ENCODE measurements around the gene NR2C1. TPM values are rescaled to one million over a fixed set of nuclear protein-coding genes. Genes with fewer than 3 reads are reported as not detected.

Gene NR2C1
- total and polyA plus RNA-seq, 9 of the 15 experiments (the other 6 are each of a cell fraction or from before 2014, with no cell fraction given): 8.5 to 42.4 (median 35.6) TPM

DNA sequence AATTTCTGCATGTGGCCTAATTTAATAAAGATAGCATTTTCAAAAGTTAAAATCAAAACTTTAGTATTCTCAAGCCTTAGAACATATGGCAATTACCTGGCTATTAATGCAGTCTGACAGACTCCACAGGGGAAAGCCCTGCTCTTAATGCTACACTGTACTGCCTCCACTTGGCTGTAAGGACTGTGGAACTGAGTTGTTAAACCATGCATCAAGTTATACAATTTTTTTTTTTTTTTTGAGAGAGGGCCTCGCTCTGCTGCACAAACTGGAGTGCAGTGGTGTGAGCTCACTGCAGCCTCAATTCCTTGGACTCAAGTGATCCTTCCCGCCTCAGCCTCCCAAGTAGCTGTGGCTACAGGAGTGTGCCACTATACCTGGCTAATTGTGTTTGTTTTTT lies 50.9 kb downstream of the NR2C1 start:
- FAIRE-seq (no peak), ATAC-seq (peak; percentile 64), DNase-seq (ENCODE audit: extremely low read depth in 1 of 4, low spot score in 3 of 4) (no peak)
- Histone ChIP-seq H3K36me3 (ENCODE audit: control insufficient read depth, insufficient read depth, low read length) (peaks cover 8% of the 10 kb centered on the region; the same call in 1 of the 3 replicates), H3K4me1 (replicated peaks in 1 of 2; ENCODE audit: control insufficient read depth in 2 of 2, insufficient read depth in 2 of 2, low read length in 2 of 2) (no peaks in the 10 kb centered on the region), H3K79me2 (ENCODE audit: control insufficient read depth, insufficient read depth, low read length) (no peaks in the 10 kb centered on the region), H3K4me2 (ENCODE audit: insufficient read depth, low read length) (no peak overlapping the region), H3K4me3 (no peak overlapping the region), H4K20me1 (replicated peaks; ENCODE audit: control insufficient read depth, insufficient read depth, low read length) (no peaks in the 10 kb centered on the region), H3K27ac (ENCODE audit: extremely low read depth, low read depth, low read length) (no peak overlapping the region), H3K9me1 (ENCODE audit: control insufficient read depth, insufficient read depth, low read length) (no peaks in the 10 kb centered on the region), H3K9me3 (replicated peaks; ENCODE audit: control insufficient read depth, insufficient read depth, low read depth, low read length) (no peaks in the 10 kb centered on the region), H3K27me3 (ENCODE audit: control insufficient read depth in 2 of 2, insufficient read depth in 2 of 2, low read length in 2 of 2) (no peaks in the 10 kb centered on the region), H2AFZ (ENCODE audit: low read depth, low read length) (no peak overlapping the region), H3K9ac (ENCODE audit: insufficient read depth in 1 of 2, low read depth in 2 of 2, low read length in 2 of 2) (no peak overlapping the region)
- intact Hi-C loops (cut with micrococcal nuclease) (no loop called here), in situ Hi-C loops (cut with MboI) (no loop called here)
- WGBS (ENCODE audit: insufficient coverage, low coverage, missing lambda C conversion rate): 82% methylated on average over 1 of the region's 2 CpGs
- CTCF ChIA-PET (ENCODE audit: low intra/inter-chr PET ratio): no interaction called here
- TF ChIP-seq ZNF384 (IDR thresholded peaks at IDR 0.05; ENCODE audit: low read depth, low read length): 0 out of 2 replicates have a peak, but pooled peaks have one; percentile 23
- TF ChIP-seq SP1 (CRISPR knock-in tag; IDR thresholded peaks at IDR 0.05): no peak
- TF ChIP-seq MXI1 (IDR thresholded peaks at IDR 0.05; ENCODE audit: low read depth, low read length): no peak
- BruUV-seq (replicated peaks): no TSS peak
- POLR2A ChIA-PET: no interaction called here

DNA sequence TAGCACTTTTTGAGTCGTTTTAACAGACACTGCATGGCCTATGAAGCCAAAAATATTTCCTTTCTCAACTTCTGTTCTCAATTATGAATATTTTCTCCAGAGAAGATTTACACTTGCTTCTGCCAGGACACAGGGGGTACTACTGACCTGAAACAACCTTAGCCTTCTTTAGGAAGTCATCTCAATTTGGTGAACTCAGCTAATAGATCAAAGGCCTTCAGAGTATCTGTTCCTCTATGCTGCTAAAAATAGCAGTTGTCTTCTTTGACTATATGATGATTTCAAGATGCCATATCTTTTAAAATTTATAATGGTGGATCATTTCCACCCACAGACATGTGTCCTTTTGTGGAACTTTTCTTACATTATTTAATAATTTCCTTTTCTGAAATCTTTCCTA lies 55.9 kb downstream of the NR2C1 start:
- in situ Hi-C loops (cut with MboI): no loop called here
- Histone ChIP-seq H3K27ac (ENCODE audit: extremely low read depth, low read depth, low read length) (no peak overlapping the region), H3K9me1 (ENCODE audit: control insufficient read depth, insufficient read depth, low read length) (no peaks in the 10 kb centered on the region), H2AFZ (ENCODE audit: low read depth, low read length) (no peak overlapping the region), H3K9me3 (replicated peaks; ENCODE audit: control insufficient read depth, insufficient read depth, low read depth, low read length) (no peaks in the 10 kb centered on the region), H3K4me2 (ENCODE audit: insufficient read depth, low read length) (no peak overlapping the region), H3K9ac (ENCODE audit: insufficient read depth in 1 of 2, low read depth in 2 of 2, low read length in 2 of 2) (no peak overlapping the region), H3K27me3 (ENCODE audit: control insufficient read depth in 2 of 2, insufficient read depth in 2 of 2, low read length in 2 of 2) (no peaks in the 10 kb centered on the region), H3K4me1 (replicated peaks in 1 of 2; ENCODE audit: control insufficient read depth in 2 of 2, insufficient read depth in 2 of 2, low read length in 2 of 2) (no peaks in the 10 kb centered on the region), H3K79me2 (ENCODE audit: control insufficient read depth, insufficient read depth, low read length) (no peaks in the 10 kb centered on the region), H3K36me3 (ENCODE audit: control insufficient read depth, insufficient read depth, low read length) (no peaks in the 10 kb centered on the region; the same call in 2 of the 3 replicates), H4K20me1 (replicated peaks; ENCODE audit: control insufficient read depth, insufficient read depth, low read length) (no peaks in the 10 kb centered on the region), H3K4me3 (no peak overlapping the region)
- DNase-seq (ENCODE audit: extremely low read depth in 1 of 4, low spot score in 3 of 4) (no peak), ATAC-seq (no peak), FAIRE-seq (no peak)
- intact Hi-C loops (cut with micrococcal nuclease): no loop called here
- CTCF ChIA-PET (ENCODE audit: low intra/inter-chr PET ratio): no interaction called here
- WGBS (ENCODE audit: insufficient coverage, low coverage, missing lambda C conversion rate): 0% methylated on average over 1 of the region's 1 CpG
- no TSS peak for BruUV-seq (replicated peaks)
- POLR2A ChIA-PET: no interaction called here
- TF ChIP-seq ZNF354B (CRISPR knock-in tag; IDR thresholded peaks at IDR 0.05): no peak
- TF ChIP-seq NELFE (IDR thresholded peaks at IDR 0.05; ENCODE audit: insufficient read depth, insufficient read length): no peak
- TF ChIP-seq SMARCE1 (IDR thresholded peaks at IDR 0.05): no peak
- TF ChIP-seq, protein P1, sequence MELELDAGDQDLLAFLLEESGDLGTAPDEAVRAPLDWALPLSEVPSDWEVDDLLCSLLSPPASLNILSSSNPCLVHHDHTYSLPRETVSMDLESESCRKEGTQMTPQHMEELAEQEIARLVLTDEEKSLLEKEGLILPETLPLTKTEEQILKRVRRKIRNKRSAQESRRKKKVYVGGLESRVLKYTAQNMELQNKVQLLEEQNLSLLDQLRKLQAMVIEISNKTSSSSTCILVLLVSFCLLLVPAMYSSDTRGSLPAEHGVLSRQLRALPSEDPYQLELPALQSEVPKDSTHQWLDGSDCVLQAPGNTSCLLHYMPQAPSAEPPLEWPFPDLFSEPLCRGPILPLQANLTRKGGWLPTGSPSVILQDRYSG (tag; conservative IDR thresholded peaks at IDR 0.05; ENCODE audit: low read depth): no peak
- TF ChIP-seq ZNF507 (tag; conservative IDR thresholded peaks at IDR 0.05): no peak
- no peak for TF ChIP-seq SMAD1 (IDR thresholded peaks at IDR 0.05; ENCODE audit: low read depth, low read length, partially characterized antibody)
- TF ChIP-seq CBX1 (IDR thresholded peaks at IDR 0.05; ENCODE audit: low read depth): no peak
- TF ChIP-seq TAF1 (IDR thresholded peaks at IDR 0.05; ENCODE audit: control insufficient read depth, extremely low read depth, insufficient read depth, low read length, severe bottlenecking): no peak
- no peak for TF ChIP-seq KAT7 (CRISPR knock-in tag; IDR thresholded peaks at IDR 0.05; ENCODE audit: borderline replicate concordance)
- no peak for TF ChIP-seq TCF7 (IDR thresholded peaks at IDR 0.05; ENCODE audit: borderline replicate concordance)
- no peak for TF ChIP-seq RNF219 (CRISPR knock-in tag; IDR thresholded peaks at IDR 0.05)

Measured in K562 (cell line).